Liver (tissue), 9 donors: ENCODE data around the gene DPH2. TPM values are rescaled to one million over a fixed set of nuclear protein-coding genes. Genes with fewer than 3 reads are reported as not detected.

ENCODE experiments used
- DNase-seq: peaks from one replicate; pipeline ENCODE4 v3.0.0-alpha.2; 2017; ENCODE audit warnings: low spot score
- H3K27ac ChIP-seq, 2 donors: one replicate each; pipeline ENCODE4 v1.7.0; 2013; ENCODE audit warnings: inconsistent platforms in 2 of 2, low read length in 2 of 2, control low read depth in 1 of 2, low read depth in 1 of 2, mild to moderate bottlenecking in 1 of 2
- H3K27me3 ChIP-seq, 4 donors: one replicate each; pipeline versions ENCODE4 v1.6.1 to v1.7.0; 2013; ENCODE audit warnings: low read length in 3 of 4, inconsistent platforms in 1 of 4, mild to moderate bottlenecking in 1 of 4, moderate library complexity in 1 of 4; ENCODE audit not compliant: control insufficient read depth in 4 of 4, insufficient read depth in 4 of 4
- H3K36me3 ChIP-seq, 4 donors: one replicate each; pipeline versions ENCODE4 v1.6.1 to v1.7.0; 2013; ENCODE audit warnings: low read length in 3 of 4, mild to moderate bottlenecking in 3 of 4, low read depth in 1 of 4, moderate library complexity in 1 of 4; ENCODE audit not compliant: control insufficient read depth in 4 of 4, insufficient read depth in 3 of 4
- H3K4me1 ChIP-seq, 4 donors: one replicate each; pipeline versions ENCODE4 v1.6.1 to v1.7.0; 2013; ENCODE audit warnings: low read length in 3 of 4, mild to moderate bottlenecking in 3 of 4, moderate library complexity in 1 of 4; ENCODE audit not compliant: control insufficient read depth in 4 of 4, insufficient read depth in 4 of 4
- H3K4me3 ChIP-seq, 3 donors: one replicate each; pipeline versions ENCODE4 v1.6.1 to v1.7.0; 2013; ENCODE audit warnings: low read length in 3 of 3, control low read depth in 1 of 3, low read depth in 1 of 3, mild to moderate bottlenecking in 1 of 3
- H3K9ac ChIP-seq, 2 donors: one replicate each; pipeline ENCODE4 v1.7.0; 2013; ENCODE audit warnings: low read length in 2 of 2, mild to moderate bottlenecking in 2 of 2, moderate library complexity in 2 of 2, control low read depth in 1 of 2, low read depth in 1 of 2
- H3K9me3 ChIP-seq, 4 donors: one replicate each; pipeline versions ENCODE4 v1.6.1 to v1.7.0; 2013; ENCODE audit warnings: low read length in 3 of 4; ENCODE audit not compliant: control insufficient read depth in 4 of 4
- EGR1 ChIP-seq, 2 donors: IDR thresholded peaks; 2 replicates each; pipeline ENCODE4 v1.6.1; 2016 to 2018; ENCODE audit warnings: antibody characterized with exemption in 2 of 2, low read depth in 2 of 2
- FOXA1 ChIP-seq: IDR thresholded peaks from 2 replicates; pipeline ENCODE4 v1.6.1; 2016; ENCODE audit warnings: antibody characterized with exemption
- GABPA ChIP-seq, 2 donors: IDR thresholded peaks in 1 of 2; conservative IDR thresholded peaks in 1 of 2; 2 replicates each; pipeline ENCODE4 v1.6.1; 2016; ENCODE audit warnings: antibody characterized with exemption in 2 of 2, mild to moderate bottlenecking in 1 of 2, moderate library complexity in 1 of 2
- HNF4A ChIP-seq, 2 donors: conservative IDR thresholded peaks; 2 replicates each; pipeline ENCODE4 v1.6.1; 2016; ENCODE audit warnings: antibody characterized with exemption in 2 of 2, mild to moderate bottlenecking in 2 of 2
- HNF4G ChIP-seq: IDR thresholded peaks from 2 replicates; pipeline ENCODE4 v1.6.1; 2016; ENCODE audit warnings: antibody characterized with exemption
- JUND ChIP-seq, 2 donors: IDR thresholded peaks; 2 replicates each; pipeline ENCODE4 v1.6.1; 2016; ENCODE audit warnings: antibody characterized with exemption in 2 of 2
- NR2F2 ChIP-seq: IDR thresholded peaks from 2 replicates; pipeline ENCODE4 v1.6.1; 2016; ENCODE audit warnings: antibody characterized with exemption
- RXRA ChIP-seq, 2 donors: IDR thresholded peaks; 2 replicates each; pipeline ENCODE4 v1.6.1; 2017 to 2018; ENCODE audit warnings: antibody characterized with exemption in 2 of 2, mild to moderate bottlenecking in 1 of 2
- SP1 ChIP-seq: IDR thresholded peaks from 2 replicates; pipeline ENCODE4 v1.6.1; 2018; ENCODE audit warnings: antibody characterized with exemption, mild to moderate bottlenecking
- TAF1 ChIP-seq: conservative IDR thresholded peaks from 2 replicates; pipeline ENCODE4 v1.6.1; 2016; ENCODE audit warnings: antibody characterized with exemption, mild to moderate bottlenecking
- YY1 ChIP-seq: IDR thresholded peaks from 2 replicates; pipeline ENCODE4 v1.6.1; 2016; ENCODE audit warnings: antibody characterized with exemption, mild to moderate bottlenecking
- WGBS: extraction: QIAGEN DNeasy Blood & Tissue Kit; methylation state at CpG from one replicate; pipeline ENCODE4 v1.1.7; 2013; 5-methylcytosine and 5-hydroxymethylcytosine counted together
- polyA plus RNA-seq, 2 donors: library from polyadenylated mRNA; stranded (reverse) in 1 of 2; unstranded in 1 of 2; fragments of 200-250 nt in 1 of 2; fragments of >200 nt in 1 of 2; fragmentation: Nextera tagmentation in 1 of 2; extraction: Ambion mirVana in 1 of 2; gene quantifications; one replicate each; pipeline versions ENCODE4 v1.2.1 to v1.2.3, GENCODE V29; 2013 to 2015
- total RNA-seq, 2 donors: library from RNA; depleted of rRNA; stranded (reverse); fragments of >200 nt; gene quantifications; one replicate each; pipeline ENCODE4 v1.2.3, GENCODE V29; 2014
- TF ChIP-seq, protein P1 (sequence below): IDR thresholded peaks from 2 replicates; pipeline ENCODE4 v1.6.1; 2016; ENCODE audit warnings: antibody characterized with exemption
- TF ChIP-seq, protein P2 (sequence below): IDR thresholded peaks from 2 replicates; pipeline ENCODE4 v1.6.1; 2016; ENCODE audit warnings: antibody characterized with exemption
- TF ChIP-seq, protein P3 (sequence below): fragments of 150-350 bp; IDR thresholded peaks from 2 replicates; pipeline ENCODE4 v1.5.1; 2017; ENCODE audit warnings: improper control_type of control experiment, low read depth, low read length; ENCODE audit not compliant: missing input control
- TF ChIP-seq, protein P4 (sequence below): IDR thresholded peaks from 2 replicates; pipeline ENCODE4 v1.6.1; 2016; ENCODE audit warnings: antibody characterized with exemption, mild to moderate bottlenecking
- donor health status: healthy.
- donor health status: healthy.
- donor health status: healthy.
- donor health status: healthy.
- donor health status: healthy.

DPH2 gene
- total and polyA plus RNA-seq, 4 donors: 9.3 to 20.9 (median 15.4) TPM

DNA sequence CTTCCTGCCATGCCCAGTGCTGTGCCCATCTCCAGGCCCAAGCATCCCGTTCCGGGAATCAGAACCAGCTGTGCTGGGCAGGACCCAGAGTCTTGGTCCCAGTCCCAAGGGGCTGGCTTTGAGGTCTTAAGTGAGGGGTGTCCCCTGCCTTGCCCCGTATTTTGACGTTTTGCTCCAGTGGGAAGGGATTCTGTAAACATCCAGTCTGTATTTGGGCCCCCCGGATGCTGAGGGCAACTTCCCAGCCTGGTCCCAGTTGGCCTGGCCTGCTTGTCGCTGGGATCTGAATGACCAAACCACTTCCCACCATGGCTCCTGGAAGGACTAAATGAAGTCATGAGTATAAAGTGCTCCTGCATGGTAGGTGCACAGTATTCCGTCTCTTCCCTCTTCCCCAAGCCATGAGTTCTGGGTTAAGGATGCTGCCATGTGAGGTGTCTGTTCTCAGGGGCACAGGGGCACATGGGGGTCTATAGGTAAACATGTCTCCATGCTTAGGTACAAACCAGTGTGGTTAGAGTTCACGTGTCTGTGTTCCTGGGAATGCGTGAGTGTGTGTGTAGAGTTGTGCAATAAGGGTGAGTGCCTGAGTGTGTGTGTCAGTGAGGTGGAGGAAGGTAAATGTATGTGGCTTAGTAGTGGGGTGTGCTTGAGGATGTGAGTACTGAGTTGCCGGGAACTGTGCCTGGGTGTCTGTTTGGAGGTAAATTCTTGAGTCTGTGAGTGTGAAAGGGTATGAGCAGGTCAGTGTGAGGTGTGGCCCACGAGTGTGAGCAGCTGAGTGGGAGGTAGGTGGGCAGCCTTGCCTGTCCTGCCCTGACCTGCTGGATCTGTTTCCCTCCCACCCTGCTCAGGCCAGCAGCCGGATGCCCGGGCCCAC is 10.7 kb downstream of the DPH2 start:
- TF ChIP-seq FOXA1 (no peak), RXRA (IDR thresholded peaks at IDR 0.05) (no peak), EGR1 (IDR thresholded peaks at IDR 0.05; ENCODE audit: low read depth in 2 of 2) (no peak), HNF4A (conservative IDR thresholded peaks at IDR 0.05) (no peak), GABPA (IDR thresholded peaks at IDR 0.05 in 1 of 2, conservative IDR thresholded peaks at IDR 0.05 in 1 of 2) (no peak), JUND (IDR thresholded peaks at IDR 0.05) (no peak), SP1 (no peak), YY1 (no peak), TAF1 (no peak), HNF4G (no peak), NR2F2 (no peak)
- TF ChIP-seq, protein P1, sequence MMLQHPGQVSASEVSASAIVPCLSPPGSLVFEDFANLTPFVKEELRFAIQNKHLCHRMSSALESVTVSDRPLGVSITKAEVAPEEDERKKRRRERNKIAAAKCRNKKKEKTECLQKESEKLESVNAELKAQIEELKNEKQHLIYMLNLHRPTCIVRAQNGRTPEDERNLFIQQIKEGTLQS: no peak
- 75% methylated on average over 13 of the region's 13 CpGs for WGBS
- H3K27me3 ChIP-seq: no peaks in the 10 kb centered on the region
- peaks cover 7 to 45% (median 35%) of the 10 kb centered on the region in 4 donors for H3K4me1 ChIP-seq
- H3K27ac ChIP-seq: peak overlapping the region; percentile 38 to 48
- H3K9me3 ChIP-seq: no peaks in the 10 kb centered on the region
- peak overlapping the region; percentile 39 to 75 (median 45) for H3K4me3 ChIP-seq
- peaks cover 0 to 15% (median 8%) of the 10 kb centered on the region in 4 donors for H3K36me3 ChIP-seq
- DNase-seq: no peak
- H3K9ac ChIP-seq: peak overlapping the region in 1 of 2 donors; percentile 30

DNA sequence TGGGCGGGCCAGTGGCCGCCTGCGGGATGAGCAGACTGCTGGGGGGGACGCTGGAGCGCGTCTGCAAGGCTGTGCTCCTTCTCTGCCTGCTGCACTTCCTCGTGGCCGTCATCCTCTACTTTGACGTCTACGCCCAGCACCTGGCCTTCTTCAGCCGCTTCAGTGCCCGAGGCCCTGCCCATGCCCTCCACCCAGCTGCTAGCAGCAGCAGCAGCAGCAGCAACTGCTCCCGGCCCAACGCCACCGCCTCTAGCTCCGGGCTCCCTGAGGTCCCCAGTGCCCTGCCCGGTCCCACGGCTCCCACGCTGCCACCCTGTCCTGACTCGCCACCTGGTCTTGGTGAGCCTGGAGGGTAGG is 11.3 kb downstream of the DPH2 start:
- Histone ChIP-seq H3K9ac (no peak overlapping the region), H3K4me3 (no peak overlapping the region), H3K36me3 (peaks cover 0 to 17% (median 8%) of the 10 kb centered on the region in 4 donors), H3K4me1 (peaks cover 7 to 39% (median 29%) of the 10 kb centered on the region in 4 donors), H3K27me3 (no peaks in the 10 kb centered on the region), H3K9me3 (no peaks in the 10 kb centered on the region), H3K27ac (no peak overlapping the region)
- WGBS: 85% methylated on average over 20 of the region's 20 CpGs
- no peak for TF ChIP-seq TAF1
- no peak for TF ChIP-seq YY1
- TF ChIP-seq, protein P2, sequence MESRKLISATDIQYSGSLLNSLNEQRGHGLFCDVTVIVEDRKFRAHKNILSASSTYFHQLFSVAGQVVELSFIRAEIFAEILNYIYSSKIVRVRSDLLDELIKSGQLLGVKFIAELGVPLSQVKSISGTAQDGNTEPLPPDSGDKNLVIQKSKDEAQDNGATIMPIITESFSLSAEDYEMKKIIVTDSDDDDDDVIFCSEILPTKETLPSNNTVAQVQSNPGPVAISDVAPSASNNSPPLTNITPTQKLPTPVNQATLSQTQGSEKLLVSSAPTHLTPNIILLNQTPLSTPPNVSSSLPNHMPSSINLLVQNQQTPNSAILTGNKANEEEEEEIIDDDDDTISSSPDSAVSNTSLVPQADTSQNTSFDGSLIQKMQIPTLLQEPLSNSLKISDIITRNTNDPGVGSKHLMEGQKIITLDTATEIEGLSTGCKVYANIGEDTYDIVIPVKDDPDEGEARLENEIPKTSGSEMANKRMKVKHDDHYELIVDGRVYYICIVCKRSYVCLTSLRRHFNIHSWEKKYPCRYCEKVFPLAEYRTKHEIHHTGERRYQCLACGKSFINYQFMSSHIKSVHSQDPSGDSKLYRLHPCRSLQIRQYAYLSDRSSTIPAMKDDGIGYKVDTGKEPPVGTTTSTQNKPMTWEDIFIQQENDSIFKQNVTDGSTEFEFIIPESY: no peak
- no peak for TF ChIP-seq HNF4G
- TF ChIP-seq EGR1 (IDR thresholded peaks at IDR 0.05; ENCODE audit: low read depth in 2 of 2): no peak
- no peak for TF ChIP-seq FOXA1
- DNase-seq: no peak

DNA sequence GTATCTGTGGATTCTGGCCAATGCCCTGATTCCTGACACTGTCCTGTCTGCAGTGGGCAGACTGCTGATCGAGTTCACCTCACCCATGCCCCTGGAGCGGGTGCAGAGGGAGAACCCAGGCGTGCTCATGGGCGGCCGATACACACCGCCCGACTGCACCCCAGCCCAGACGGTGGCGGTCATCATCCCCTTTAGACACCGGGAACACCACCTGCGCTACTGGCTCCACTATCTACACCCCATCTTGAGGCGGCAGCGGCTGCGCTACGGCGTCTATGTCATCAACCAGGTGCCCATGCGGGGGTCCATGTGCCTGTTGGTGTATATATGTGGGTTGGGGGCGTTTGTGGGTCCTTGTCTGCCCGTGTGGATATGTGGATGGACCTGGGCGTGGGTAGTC is 11.8 kb downstream of the DPH2 start:
- no peak overlapping the region for H3K9ac ChIP-seq
- peaks cover 7 to 33% (median 24%) of the 10 kb centered on the region in 4 donors for H3K4me1 ChIP-seq
- DNase-seq: no peak
- H3K27me3 ChIP-seq: no peaks in the 10 kb centered on the region
- no peaks in the 10 kb centered on the region for H3K9me3 ChIP-seq
- WGBS: 97% methylated on average over 20 of the region's 20 CpGs
- H3K27ac ChIP-seq: no peak overlapping the region
- TF ChIP-seq RXRA (IDR thresholded peaks at IDR 0.05): no peak
- TF ChIP-seq, protein P1: no peak
- TF ChIP-seq, protein P3, sequence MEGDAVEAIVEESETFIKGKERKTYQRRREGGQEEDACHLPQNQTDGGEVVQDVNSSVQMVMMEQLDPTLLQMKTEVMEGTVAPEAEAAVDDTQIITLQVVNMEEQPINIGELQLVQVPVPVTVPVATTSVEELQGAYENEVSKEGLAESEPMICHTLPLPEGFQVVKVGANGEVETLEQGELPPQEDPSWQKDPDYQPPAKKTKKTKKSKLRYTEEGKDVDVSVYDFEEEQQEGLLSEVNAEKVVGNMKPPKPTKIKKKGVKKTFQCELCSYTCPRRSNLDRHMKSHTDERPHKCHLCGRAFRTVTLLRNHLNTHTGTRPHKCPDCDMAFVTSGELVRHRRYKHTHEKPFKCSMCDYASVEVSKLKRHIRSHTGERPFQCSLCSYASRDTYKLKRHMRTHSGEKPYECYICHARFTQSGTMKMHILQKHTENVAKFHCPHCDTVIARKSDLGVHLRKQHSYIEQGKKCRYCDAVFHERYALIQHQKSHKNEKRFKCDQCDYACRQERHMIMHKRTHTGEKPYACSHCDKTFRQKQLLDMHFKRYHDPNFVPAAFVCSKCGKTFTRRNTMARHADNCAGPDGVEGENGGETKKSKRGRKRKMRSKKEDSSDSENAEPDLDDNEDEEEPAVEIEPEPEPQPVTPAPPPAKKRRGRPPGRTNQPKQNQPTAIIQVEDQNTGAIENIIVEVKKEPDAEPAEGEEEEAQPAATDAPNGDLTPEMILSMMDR: no peak
- no peak for TF ChIP-seq NR2F2
- TF ChIP-seq GABPA (IDR thresholded peaks at IDR 0.05 in 1 of 2, conservative IDR thresholded peaks at IDR 0.05 in 1 of 2): no peak
- TF ChIP-seq HNF4G: no peak
- TF ChIP-seq, protein P2: no peak
- TF ChIP-seq, protein P4, sequence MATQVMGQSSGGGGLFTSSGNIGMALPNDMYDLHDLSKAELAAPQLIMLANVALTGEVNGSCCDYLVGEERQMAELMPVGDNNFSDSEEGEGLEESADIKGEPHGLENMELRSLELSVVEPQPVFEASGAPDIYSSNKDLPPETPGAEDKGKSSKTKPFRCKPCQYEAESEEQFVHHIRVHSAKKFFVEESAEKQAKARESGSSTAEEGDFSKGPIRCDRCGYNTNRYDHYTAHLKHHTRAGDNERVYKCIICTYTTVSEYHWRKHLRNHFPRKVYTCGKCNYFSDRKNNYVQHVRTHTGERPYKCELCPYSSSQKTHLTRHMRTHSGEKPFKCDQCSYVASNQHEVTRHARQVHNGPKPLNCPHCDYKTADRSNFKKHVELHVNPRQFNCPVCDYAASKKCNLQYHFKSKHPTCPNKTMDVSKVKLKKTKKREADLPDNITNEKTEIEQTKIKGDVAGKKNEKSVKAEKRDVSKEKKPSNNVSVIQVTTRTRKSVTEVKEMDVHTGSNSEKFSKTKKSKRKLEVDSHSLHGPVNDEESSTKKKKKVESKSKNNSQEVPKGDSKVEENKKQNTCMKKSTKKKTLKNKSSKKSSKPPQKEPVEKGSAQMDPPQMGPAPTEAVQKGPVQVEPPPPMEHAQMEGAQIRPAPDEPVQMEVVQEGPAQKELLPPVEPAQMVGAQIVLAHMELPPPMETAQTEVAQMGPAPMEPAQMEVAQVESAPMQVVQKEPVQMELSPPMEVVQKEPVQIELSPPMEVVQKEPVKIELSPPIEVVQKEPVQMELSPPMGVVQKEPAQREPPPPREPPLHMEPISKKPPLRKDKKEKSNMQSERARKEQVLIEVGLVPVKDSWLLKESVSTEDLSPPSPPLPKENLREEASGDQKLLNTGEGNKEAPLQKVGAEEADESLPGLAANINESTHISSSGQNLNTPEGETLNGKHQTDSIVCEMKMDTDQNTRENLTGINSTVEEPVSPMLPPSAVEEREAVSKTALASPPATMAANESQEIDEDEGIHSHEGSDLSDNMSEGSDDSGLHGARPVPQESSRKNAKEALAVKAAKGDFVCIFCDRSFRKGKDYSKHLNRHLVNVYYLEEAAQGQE: no peak
- H3K36me3 ChIP-seq: peaks cover 0 to 13% (median 4%) of the 10 kb centered on the region in 4 donors
- H3K4me3 ChIP-seq: no peak overlapping the region
